Activated CD4-positive, alpha-beta T cell treated with anti-CD3 and anti-CD28 coated beads, Interleukin-2, amount 50 U/mL, for 16 hours (primary cell): ENCODE data around the gene CTNNA1.
"Not testable (repeated sequence)": the region's sequence is repeated elsewhere in the genome, so short reads cannot be mapped to it uniquely, and the experiment has no call there.

ENCODE experiments used
- DNase-seq: peaks from one replicate; pipeline ENCODE4 v3.0.0-alpha.2; 2020

Gene CTNNA1

GRCh38 chr5:138725153-138725817, 27.9 kb upstream of the CTNNA1 start:
- DNase-seq: no peak

GRCh38 chr5:138725818-138726416, 27.3 kb upstream of the CTNNA1 start:
- no peak for DNase-seq

- DNase-seq: no peak
Measured at GRCh38 chr5:138726848-138727247, 26.4 kb upstream of the CTNNA1 start.

- not testable (repeated sequence) for DNase-seq
Measured at GRCh38 chr5:138730496-138730895, 22.7 kb upstream of the CTNNA1 start.

GRCh38 chr5:138732466-138732865, 20.8 kb upstream of the CTNNA1 start:
- DNase-seq: no peak

- DNase-seq: no peak
Measured at GRCh38 chr5:138732933-138733332, 20.3 kb upstream of the CTNNA1 start.

- no peak for DNase-seq
Measured at GRCh38 chr5:138733509-138733908, 19.7 kb upstream of the CTNNA1 start.

- DNase-seq: no peak
Measured at GRCh38 chr5:138736293-138736692, 16.9 kb upstream of the CTNNA1 start.

GRCh38 chr5:138737494-138738265, 15.5 kb upstream of the CTNNA1 start:
- DNase-seq: no peak

- DNase-seq: no peak
Measured at GRCh38 chr5:138738399-138738798, 14.8 kb upstream of the CTNNA1 start.

- no peak for DNase-seq
Measured at GRCh38 chr5:138739938-138740337, 13.3 kb upstream of the CTNNA1 start.

- no peak for DNase-seq
Measured at GRCh38 chr5:138743484-138743883, 9.7 kb upstream of the CTNNA1 start.

GRCh38 chr5:138745268-138745667, 8.0 kb upstream of the CTNNA1 start:
- DNase-seq: no peak

GRCh38 chr5:138748630-138749081, 4.6 kb upstream of the CTNNA1 start:
- DNase-seq: no peak

GRCh38 chr5:138751344-138751743, 1.9 kb upstream of the CTNNA1 start:
- not testable (repeated sequence) for DNase-seq

- no peak for DNase-seq
Measured at GRCh38 chr5:138752341-138752950, 779 bp upstream of the CTNNA1 start.

GRCh38 chr5:138753794-138754698, 821 bp downstream of the CTNNA1 start:
- DNase-seq: no peak

GRCh38 chr5:138754699-138755057, 1.5 kb downstream of the CTNNA1 start:
- no peak for DNase-seq

- DNase-seq: no peak
Measured at GRCh38 chr5:138755084-138755748, 2.0 kb downstream of the CTNNA1 start.

GRCh38 chr5:138757061-138757776, 4.0 kb downstream of the CTNNA1 start:
- no peak for DNase-seq

GRCh38 chr5:138760448-138761110, 7.4 kb downstream of the CTNNA1 start:
- DNase-seq: no peak
